ENCODE measurements around the gene CCDC191. TPM values are rescaled to one million over a fixed set of nuclear protein-coding genes. Genes with fewer than 3 reads are reported as not detected.

The CCDC191 gene
- total RNA-seq, 4 donors from 2014 or later: 7.5 to 13.5 (median 10.8) TPM

DNA sequence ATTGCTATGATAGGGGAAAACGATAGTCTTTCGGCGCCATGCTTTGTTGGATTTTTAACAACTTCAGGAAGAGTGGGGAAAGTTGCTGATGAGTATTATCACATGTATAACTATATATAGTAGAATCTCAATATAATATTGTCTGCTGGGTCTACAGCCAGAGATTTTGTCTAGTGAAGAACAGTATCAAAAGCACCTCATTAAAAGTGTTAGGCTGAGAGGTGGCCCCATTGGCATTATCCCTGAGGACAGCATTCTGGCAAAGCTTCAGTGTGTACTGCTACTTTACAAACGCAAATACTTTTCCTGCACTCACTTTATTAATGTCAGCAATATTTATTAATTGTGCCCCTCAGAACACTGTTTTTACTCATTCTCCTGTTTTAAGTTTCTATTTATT is 12.0 kb upstream of the CCDC191 start:
- H3K27ac ChIP-seq: no peak overlapping the region
- H3K9me3 ChIP-seq: no peaks in the 10 kb centered on the region
- peaks cover 0 to 79% (median 17%) of the 10 kb centered on the region in 3 donors for H3K36me3 ChIP-seq
- no peak for DNase-seq (ENCODE audit: low spot score in 2 of 2)
- H3K27me3 ChIP-seq: no peaks in the 10 kb centered on the region
- no peaks in the 10 kb centered on the region for H3K4me1 ChIP-seq
- H3K4me3 ChIP-seq: no peak overlapping the region
- no peak for TF ChIP-seq POLR2A (IDR thresholded peaks at IDR 0.05)
- no peak for TF ChIP-seq EP300 (IDR thresholded peaks at IDR 0.05)
- TF ChIP-seq, protein P1, sequence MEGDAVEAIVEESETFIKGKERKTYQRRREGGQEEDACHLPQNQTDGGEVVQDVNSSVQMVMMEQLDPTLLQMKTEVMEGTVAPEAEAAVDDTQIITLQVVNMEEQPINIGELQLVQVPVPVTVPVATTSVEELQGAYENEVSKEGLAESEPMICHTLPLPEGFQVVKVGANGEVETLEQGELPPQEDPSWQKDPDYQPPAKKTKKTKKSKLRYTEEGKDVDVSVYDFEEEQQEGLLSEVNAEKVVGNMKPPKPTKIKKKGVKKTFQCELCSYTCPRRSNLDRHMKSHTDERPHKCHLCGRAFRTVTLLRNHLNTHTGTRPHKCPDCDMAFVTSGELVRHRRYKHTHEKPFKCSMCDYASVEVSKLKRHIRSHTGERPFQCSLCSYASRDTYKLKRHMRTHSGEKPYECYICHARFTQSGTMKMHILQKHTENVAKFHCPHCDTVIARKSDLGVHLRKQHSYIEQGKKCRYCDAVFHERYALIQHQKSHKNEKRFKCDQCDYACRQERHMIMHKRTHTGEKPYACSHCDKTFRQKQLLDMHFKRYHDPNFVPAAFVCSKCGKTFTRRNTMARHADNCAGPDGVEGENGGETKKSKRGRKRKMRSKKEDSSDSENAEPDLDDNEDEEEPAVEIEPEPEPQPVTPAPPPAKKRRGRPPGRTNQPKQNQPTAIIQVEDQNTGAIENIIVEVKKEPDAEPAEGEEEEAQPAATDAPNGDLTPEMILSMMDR (IDR thresholded peaks at IDR 0.05): no peak
- 96 to 97% methylated on average over 4 of the region's 4 CpGs for WGBS, 2 donors

DNA sequence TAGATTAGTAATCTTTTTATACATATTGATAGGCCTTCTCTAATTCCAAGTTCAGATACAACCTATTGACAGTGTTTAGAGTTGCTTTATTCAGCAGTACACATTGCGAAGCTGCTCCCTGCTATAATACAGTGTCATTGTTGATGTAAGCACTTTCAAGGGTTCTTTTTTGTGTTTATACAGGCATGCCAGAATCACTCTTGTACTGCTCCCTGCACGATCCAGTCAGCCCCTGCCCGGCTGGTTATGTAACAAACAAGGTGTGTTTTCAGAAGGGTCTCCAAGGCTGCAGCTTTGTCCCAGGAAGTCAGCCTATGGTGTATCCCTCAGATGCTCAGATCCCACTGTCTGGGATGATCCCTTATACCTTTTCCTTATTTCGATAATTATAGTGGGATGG is 11.5 kb upstream of the CCDC191 start:
- Histone ChIP-seq H3K27ac (no peak overlapping the region), H3K9me3 (no peaks in the 10 kb centered on the region), H3K4me3 (no peak overlapping the region), H3K27me3 (no peaks in the 10 kb centered on the region), H3K36me3 (peaks cover 0 to 73% (median 17%) of the 10 kb centered on the region in 3 donors), H3K4me1 (no peaks in the 10 kb centered on the region)
- DNase-seq (ENCODE audit: low spot score in 2 of 2): no peak
- TF ChIP-seq, protein P1 (IDR thresholded peaks at IDR 0.05): no peak
- TF ChIP-seq EP300 (IDR thresholded peaks at IDR 0.05) (no peak), POLR2A (IDR thresholded peaks at IDR 0.05) (no peak)
- WGBS, 2 donors: 94 to 95% methylated on average over 4 of the region's 4 CpGs

DNA sequence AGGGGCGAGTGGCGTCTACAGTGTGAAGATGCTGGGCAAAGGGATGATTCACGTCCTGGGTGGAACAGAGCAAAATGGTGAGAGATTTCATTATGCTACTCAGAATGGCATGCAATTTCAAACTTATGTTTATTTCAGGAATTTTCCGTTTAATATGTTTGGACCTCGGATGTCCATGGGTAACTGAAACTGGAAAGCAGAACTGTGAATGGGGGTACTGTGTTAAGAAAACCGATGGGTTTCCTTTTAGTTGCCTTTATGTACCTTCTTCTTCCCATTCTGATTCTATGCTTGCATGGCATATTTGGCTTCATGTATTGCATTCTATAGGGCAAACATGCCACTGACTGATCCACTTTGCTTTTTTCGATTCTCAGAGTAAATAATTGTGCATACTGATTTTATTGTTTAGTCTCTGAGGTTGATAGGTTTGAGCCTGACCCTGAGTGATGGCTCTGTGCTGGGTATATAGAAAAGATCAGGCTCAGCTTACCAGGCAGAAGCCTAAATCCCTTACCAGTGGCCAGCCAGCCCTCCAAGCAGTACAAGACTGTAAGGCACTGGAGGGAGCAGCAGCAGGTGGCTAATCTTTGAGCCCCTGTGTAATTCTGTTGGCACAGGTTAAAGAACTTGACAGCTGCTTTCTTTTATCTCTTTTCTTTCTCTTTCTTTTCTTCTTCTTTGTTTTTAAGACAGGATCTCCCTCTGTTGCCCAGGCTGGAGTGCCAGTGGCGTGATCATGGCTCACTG is 4.8 kb upstream of the CCDC191 start:
- DNase-seq (ENCODE audit: low spot score in 2 of 2): no peak
- Histone ChIP-seq H3K36me3 (peaks cover 0 to 12% (median 2%) of the 10 kb centered on the region in 3 donors), H3K4me1 (peaks cover 0 to 33% (median 3%) of the 10 kb centered on the region in 4 donors), H3K4me3 (no peak overlapping the region), H3K9me3 (no peaks in the 10 kb centered on the region), H3K27me3 (no peaks in the 10 kb centered on the region), H3K27ac (no peak overlapping the region)
- 86 to 91% methylated on average over 8 of the region's 8 CpGs for WGBS, 2 donors
- TF ChIP-seq POLR2A (IDR thresholded peaks at IDR 0.05): no peak
- TF ChIP-seq, protein P1 (IDR thresholded peaks at IDR 0.05): no peak
- no peak for TF ChIP-seq EP300 (IDR thresholded peaks at IDR 0.05)

DNA sequence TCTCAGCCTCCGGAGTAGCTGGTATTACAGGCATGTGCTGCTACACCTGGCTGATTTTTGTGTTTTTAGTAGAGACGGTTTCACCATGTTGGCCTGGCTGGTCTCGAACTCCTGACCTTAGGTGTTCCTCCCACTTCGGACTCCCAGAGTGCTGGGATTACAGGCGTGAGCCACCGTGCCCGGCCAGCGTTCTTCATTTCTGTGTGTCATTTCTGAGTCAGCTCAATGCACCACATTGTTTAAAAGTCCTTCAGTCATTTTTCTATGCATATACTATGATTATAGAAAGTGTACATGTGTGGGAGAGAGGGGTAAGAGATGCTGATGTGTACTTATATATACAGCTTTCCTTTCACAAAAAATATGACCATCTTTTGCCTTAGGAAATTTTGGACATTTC is 2.3 kb upstream of the CCDC191 start:
- 80 to 82% methylated on average over 8 of the region's 8 CpGs for WGBS, 2 donors
- H3K4me3 ChIP-seq: no peak overlapping the region
- no peaks in the 10 kb centered on the region for H3K9me3 ChIP-seq
- H3K27me3 ChIP-seq: no peaks in the 10 kb centered on the region
- H3K27ac ChIP-seq: no peak overlapping the region
- DNase-seq (ENCODE audit: low spot score in 2 of 2): no peak
- H3K36me3 ChIP-seq: no peaks in the 10 kb centered on the region
- H3K4me1 ChIP-seq: peaks cover 0 to 43% (median 5%) of the 10 kb centered on the region in 4 donors
- TF ChIP-seq EP300 (IDR thresholded peaks at IDR 0.05): no peak
- TF ChIP-seq, protein P1 (IDR thresholded peaks at IDR 0.05): no peak
- TF ChIP-seq POLR2A (IDR thresholded peaks at IDR 0.05): no peak

DNA sequence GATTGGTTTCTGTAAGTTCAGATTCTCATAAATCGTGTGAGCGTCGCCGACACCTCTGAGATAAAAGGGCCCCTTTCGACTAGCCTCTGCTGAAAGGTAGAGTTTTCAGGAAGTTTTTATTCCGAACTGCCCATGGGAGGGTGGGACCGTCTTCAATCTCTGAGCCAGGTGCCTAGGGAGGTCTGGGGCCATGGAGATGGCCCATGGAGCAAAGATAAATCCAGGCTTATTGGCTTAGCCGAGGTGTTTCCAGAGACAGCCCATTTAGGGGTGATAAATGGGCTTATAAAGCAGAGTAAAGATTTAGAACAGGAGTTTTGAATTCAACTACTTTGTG is 653 bp upstream of the CCDC191 start:
- Histone ChIP-seq H3K4me3 (peak overlapping the region; percentile 66 to 93 (median 76)), H3K27me3 (no peaks in the 10 kb centered on the region), H3K27ac (peak overlapping the region; percentile 51 to 91 (median 80)), H3K4me1 (peaks cover 0 to 43% (median 5%) of the 10 kb centered on the region in 4 donors), H3K9me3 (no peaks in the 10 kb centered on the region), H3K36me3 (no peaks in the 10 kb centered on the region)
- WGBS, 2 donors: 1% methylated on average over 8 of the region's 8 CpGs
- no peak for DNase-seq (ENCODE audit: low spot score in 2 of 2)
- no peak for TF ChIP-seq POLR2A (IDR thresholded peaks at IDR 0.05)
- no peak for TF ChIP-seq EP300 (IDR thresholded peaks at IDR 0.05)
- TF ChIP-seq, protein P1 (IDR thresholded peaks at IDR 0.05): no peak
